GM21619 (cell line): ENCODE data around the gene ERICH4.

Experiments used
- ATAC-seq: cut with Tn5 transposase; IDR thresholded peaks from one replicate; pipeline ENCODE4 v1.9.1; 2021; ENCODE audit not compliant: unreplicated experiment

ERICH4 gene

DNA sequence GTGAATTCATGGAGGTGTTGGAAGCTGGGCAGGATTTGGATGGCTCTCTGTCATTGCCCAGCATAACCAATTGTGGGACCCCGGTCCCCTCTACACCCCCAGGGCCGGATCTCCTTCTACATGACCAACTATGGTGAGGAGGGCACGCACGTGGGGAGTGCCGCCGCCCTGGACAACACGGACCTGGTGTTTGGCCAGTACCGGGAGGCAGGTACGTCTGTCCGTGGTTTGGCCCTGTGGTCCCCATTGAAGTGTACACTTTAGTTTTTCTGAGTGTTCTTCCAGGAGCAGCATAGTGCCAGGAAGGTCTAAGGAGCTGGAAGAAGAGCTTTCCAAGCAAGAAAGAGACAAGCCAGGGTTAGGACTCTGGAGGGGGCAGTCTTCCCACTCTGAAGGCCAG is 29.0 kb upstream of the ERICH4 start:
- ATAC-seq = no peak

DNA sequence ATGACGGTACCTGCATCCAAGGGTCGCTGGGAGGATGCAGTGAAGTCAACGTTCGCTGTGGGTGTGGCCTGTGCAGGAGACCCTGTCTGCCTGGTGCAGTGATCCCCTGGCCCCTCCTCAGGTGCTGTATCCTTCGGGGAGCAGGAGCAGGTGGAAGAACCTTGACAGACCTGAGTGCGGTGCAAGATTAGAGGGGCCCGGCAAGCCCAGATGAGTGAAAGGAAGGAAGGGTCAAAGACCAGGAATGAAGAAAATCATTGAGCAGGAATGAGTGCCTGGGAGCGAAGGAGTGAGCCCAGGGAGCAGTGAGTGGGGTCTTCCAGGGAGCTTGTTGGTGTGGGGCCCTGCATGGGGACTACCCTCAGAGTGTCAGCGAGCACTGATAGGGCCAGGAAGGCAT is 28.5 kb upstream of the ERICH4 start:
- no peak for ATAC-seq

DNA sequence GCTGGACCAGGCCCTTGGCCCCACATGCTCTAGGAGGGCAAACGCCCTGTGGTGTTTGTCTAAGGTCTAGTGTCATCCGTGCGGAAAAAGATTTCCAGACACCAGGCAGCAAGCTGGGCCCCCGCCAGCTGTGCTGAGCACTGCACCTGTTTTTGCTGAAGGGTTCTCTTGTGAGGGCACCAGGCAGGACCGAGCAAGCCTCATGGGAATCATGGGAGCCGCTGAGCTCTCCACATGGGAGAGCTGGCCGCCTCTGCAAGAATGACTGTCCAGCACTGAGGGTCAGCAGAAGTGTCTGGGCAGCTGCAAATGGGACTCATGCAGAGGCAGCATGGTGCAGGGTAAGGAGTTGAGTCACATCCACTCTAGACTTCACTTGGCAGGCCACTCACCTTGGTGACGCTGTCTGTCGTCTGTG is 27.8 kb upstream of the ERICH4 start:
- no peak for ATAC-seq

DNA sequence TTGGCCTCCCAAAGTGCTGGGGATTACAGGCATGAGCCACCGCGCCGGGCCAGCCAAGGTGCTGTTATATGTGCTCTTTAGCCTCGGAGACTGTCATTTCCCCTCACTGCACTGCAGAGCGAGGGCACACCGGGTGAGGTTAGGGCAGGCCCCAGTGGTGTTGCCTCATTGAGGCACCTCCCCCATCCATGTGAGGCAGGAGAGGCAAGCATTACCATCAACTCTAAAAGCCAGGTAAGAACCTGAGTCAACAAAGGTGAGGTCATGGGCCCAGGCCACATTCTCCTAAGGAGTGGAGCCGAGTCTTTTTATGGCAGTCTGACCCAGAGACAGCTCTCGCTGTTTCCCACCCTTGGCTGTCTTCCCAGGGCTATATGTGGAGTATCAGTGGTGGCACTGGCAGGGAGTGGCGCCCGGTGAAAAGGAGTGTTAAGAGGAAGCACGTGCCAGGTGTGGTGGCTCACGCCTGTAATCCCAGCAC is 26.7 kb upstream of the ERICH4 start:
- ATAC-seq = no peak

DNA sequence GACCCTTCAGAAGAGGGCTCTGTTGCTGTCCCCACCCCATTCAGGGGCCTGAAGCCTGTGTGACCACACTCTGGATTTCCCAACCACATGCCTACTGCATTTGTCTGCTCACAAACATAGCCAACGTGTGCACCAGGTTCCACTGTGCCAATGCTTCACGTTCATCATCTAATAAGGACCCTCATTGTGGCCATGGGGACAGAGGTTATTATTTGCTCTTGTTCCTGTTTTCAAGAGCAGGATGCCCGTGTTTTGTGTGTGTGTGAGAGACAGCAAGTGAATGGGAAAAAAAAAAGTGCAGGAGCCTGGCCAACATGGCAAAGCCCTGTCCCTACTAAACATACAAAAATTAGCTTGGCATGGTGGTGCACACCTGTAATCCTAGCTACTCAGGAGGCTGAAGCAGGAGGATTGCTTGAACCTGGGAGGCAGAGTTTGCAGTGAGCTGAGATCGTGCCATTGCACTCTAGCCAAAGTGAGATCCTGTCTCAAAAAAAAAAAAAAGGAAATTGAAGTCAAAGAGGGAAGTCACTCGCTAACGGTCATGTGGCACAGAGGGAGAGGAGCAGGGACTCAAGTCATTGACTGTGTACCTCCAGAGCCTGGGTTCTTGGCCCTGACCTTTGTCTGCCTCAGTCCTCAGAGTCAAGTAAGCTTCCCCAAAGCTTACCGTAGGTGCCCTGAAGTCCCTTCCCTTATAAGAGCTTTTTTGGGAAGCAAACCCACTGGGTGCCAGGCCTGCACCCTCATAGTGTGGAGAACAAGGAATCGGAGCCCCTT is 22.7 kb upstream of the ERICH4 start:
- ATAC-seq = no peak

DNA sequence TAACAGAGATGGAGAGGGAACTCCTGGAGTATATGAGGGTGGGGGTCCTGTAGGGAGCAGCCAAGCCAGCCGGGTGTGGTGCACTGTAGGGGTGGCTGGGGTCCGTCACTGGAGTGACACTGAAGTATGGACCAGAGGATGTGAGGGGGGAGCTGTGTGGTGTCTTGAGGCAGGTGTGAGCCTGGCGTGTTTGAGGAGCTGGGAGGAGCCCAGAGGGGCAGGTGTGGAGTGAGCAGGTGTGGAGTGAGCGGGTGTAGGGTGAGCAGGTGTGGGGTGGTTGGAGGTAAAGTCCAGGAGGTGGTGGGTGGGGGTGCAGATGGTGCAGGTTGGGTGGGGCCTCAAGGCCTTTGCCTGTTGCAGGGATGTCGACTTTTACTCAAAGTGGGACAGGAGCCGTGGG is 21.6 kb upstream of the ERICH4 start:
- no peak for ATAC-seq

DNA sequence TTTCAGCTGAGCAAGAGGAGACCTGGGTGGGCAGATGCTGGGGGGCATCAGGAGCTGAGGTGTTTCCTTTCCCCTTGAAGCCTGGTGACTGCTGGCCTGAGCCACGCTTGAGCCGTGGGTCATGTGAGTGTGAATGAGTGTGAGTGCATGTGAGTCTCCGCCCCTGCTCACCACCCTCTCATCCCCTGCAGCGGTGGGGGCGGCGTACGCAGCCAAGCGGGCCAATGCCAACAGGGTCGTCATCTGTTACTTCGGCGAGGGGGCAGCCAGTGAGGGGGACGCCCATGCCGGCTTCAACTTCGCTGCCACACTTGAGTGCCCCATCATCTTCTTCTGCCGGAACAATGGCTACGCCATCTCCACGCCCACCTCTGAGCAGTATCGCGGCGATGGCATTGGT is 21.0 kb upstream of the ERICH4 start:
- ATAC-seq = no peak

DNA sequence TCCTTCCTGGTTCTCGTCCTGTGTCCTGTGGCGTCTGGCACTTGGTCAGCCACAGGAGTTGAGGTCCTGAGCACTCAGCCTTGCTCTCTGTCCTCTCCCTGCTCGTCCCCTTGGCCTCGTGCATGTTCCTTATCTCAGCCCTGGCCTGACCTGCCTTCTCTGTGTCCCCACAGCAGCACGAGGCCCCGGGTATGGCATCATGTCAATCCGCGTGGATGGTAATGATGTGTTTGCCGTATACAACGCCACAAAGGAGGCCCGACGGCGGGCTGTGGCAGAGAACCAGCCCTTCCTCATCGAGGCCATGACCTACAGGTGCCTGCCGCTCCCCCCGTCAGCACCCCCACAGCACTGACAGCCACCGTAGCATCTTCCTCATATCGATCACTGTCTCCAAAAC is 20.5 kb upstream of the ERICH4 start:
- ATAC-seq = no peak

DNA sequence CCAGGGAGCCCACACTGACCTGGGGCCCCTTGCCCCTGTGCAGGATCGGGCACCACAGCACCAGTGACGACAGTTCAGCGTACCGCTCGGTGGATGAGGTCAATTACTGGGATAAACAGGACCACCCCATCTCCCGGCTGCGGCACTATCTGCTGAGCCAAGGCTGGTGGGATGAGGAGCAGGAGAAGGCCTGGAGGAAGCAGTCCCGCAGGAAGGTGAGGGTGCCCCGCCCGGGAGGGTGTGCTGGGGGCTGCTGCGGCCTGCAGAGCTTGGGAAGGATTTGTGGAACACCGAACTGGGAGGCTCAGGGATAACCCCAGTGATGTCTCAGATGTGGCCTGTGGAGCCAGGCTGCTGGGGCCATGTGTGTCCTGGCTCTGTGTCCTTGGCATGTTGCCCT is 20.0 kb upstream of the ERICH4 start:
- ATAC-seq = no peak

DNA sequence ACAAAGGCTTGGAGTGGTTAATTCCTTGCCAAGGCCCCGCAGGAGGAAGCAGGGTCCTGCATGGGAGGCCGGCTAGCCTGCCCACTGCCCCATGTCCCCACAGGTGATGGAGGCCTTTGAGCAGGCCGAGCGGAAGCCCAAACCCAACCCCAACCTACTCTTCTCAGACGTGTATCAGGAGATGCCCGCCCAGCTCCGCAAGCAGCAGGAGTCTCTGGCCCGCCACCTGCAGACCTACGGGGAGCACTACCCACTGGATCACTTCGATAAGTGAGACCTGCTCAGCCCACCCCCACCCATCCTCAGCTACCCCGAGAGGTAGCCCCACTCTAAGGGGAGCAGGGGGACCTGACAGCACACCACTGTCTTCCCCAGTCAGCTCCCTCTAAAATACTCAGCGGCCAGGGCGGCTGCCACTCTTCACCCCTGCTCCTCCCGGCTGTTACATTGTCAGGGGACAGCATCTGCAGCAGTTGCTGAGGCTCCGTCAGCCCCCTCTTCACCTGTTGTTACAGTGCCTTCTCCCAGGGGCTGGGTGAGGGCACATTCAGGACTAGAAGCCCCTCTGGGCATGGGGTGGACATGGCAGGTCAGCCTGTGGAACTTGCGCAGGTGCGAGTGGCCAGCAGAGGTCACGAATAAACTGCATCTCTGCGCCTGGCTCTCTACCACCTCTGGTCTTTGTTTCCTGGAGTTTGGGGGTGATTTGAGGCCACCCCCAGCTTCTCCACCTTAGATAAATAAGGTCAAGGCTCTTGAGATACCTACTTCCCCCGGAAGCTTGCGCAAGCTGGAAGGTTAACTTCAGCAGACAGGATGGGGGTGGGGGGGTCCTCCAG is 18.4 kb upstream of the ERICH4 start:
- ATAC-seq = no peak

DNA sequence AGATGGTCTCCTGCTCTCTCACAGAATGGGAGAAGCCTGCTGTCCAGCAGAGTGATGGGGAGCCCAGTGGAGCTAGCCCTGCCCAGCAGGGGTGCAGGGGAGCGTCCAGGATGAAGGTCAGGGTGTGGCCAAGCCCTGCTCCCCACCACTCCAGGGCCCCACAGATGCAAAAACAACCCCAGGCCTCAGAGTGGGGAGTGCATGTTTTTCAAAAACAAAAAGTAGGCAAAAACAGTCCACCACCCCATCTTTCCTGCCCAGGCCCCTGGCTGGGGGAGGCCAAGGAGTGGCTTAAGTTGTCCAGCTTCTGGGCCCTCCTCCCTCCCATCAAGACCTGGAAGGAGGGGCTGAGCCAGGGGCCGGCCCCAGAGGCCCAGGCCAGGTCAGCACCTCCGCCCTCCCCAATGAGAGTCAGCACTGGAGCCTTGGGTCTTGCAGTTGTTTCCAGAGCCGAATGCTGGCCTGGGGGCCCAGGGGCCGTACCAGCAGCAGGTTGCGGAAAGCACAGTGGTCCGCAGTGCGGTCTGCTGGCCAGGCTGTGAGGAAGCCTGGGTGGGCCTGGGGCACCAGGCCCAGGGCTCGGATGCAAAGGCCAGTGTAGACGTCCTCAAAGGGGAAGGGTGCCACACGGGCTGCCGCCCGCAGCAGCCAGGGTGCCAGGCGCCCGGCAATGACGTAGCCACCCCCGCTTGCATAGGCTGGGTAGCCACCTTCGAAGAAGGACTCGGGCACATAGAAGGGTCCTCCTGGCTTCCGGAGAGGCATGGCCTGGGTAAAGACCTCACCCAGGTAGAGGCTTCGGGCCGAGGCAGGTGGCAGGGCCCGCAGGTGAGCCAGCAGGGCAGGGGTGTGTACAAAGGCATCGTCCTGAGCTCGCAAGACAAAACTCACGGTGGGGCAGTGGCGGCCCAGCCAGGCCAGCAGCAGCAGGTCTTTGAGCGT is 17.5 kb upstream of the ERICH4 start:
- ATAC-seq = no peak

DNA sequence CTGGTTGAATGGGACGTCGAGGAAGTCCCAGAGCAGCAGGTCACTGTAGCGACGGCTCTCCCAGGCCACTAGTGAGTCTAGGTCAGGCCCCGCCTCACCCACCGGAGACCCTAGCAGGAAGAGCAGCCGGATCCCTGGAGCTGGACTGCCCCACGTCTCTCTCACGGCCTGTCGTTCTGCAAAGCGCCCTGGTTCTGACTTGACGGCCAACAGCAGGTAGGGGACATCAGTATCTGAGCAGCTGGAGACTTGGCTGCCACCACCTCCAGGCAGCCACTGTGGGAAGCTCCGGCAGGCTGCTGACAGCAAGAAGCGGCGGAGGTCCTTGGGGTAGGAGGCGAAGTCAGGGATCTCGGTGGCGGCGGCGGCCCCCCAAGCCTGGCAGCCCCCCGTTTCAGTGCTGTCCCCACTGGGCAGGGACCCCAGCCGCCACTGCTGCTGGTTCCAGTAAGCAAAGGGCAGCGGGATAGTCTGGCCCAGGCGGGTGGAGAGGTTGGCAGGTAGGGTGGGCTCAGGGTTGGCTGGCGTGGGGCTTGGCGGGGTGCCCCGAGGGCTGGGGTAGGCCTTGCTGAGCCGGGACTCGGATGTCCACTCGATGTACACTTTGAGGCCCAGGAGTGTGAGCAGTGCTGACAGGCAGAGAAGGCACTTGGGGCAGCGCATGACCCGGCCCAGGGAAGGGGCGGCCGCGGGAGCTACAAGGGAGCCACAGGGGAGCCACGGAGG is 16.7 kb upstream of the ERICH4 start:
- no peak for ATAC-seq

DNA sequence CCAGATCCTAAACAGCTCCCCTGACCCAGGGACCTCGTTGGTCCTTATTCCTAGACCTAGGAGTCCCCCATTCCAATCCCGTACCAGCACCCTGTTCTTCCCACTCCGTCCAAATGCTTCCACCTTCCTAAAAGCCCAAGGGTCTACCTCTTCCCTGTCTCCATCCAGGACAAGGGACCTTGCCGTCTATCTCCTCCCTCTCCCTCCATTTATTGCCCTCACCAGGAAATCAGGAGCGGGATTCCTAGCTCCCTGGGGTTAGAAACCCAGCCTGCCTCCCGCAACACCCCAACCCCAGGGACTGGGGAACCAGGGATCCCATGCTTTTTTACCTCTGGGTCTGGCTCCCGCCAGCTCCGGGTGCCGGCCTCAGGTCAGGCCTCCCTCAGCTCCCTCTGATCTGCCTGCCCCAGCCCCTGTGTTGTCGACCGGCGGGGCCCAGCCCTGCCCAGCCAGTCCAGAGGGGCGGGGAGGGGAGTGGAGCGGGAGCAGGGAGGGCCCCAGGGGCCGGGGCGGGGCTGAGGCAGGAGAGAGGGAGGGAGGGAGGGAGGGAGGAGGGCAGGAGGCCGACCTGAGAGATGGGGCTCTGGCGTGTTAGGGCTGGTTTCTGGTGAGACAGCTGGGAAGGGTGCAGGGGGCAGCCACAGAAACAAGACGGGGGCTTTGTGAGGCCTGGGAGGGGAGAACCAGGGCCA is 15.9 kb upstream of the ERICH4 start, which contains the start of gene B3GNT8:
Gene B3GNT8, minus strand, starts transcription at position 423 of the 695 bp plus-strand sequence. CDS start 596 bp downstream, outside the sequence.
- ATAC-seq = no peak

DNA sequence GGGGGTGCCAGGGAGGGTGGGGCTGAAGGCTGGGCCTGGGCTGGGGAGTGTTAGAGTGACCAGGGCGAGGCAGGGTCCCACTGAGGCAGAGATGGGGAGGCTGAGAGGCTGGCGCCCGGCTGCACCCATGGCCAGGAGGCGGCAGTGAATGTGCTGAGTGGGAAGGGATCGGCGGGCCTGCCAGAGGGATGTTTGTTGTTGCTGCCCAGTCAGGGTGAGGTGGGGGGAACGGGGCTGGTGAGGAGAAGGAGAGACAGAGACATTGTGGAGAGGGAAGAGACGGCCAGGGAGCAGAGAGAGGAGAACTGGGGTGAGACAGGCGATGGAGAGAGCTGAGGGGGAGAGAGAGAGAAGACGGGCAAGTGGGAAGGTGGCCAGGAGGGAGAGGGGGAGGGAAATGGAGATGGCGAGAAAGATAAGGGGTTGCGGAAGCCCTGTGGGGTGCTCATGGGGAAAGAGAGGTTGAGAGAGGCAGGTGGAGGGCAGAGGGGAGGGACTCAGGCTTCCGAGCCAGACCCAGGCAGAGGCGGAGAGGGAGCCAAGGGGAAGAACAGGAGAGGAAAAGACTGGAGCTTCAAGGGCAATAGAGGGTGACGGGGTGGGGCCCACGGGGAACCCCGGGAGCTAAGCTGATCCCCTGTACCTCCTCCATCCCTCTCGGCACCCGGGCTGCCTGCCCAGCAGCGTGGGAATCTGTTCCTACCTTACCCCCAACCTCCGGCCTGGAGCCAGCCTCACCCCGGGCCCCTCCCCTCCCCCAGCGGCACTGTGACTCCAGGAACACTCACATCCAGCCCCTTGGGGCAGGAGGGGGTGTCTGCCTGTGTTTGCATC is 15.1 kb upstream of the ERICH4 start:
- no peak for ATAC-seq

DNA sequence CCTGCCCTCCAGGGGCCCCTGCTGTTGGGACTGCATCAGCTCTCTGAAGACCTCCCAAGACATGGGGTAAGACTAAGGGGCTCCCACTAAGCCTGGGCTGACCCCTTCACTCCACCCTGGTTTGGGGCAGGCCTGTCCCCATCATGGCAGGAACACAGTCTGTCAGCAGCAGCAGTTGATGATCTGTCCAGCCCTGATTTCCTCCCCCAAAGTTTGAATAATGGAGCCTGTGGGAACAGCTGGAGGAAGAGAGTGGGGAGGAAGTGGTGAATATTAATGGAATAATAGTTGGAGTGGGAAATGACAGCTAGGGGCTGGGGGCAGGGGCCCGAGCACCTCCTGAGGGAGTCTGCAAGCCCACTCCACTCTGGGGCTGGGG is 14.5 kb upstream of the ERICH4 start:
- no peak for ATAC-seq

DNA sequence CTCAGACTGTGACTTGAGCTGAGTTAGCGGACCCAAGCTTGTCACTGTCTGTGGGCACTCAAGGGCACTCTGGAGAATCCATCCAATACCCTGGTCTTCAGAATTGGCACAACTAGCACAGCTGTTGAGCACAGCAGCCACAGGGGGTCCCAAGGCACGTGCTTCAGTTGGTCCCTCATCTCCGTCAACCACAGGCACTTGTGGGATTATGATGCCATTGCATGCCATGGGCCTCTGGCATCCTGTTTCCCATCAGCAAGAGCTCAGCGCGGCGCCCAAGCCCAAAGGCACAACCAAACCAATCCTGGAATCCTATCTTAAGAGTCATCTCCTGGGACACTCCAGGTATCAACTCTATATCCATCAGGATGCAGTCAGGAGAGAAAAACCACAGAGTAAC is 12.0 kb upstream of the ERICH4 start:
- no peak for ATAC-seq

DNA sequence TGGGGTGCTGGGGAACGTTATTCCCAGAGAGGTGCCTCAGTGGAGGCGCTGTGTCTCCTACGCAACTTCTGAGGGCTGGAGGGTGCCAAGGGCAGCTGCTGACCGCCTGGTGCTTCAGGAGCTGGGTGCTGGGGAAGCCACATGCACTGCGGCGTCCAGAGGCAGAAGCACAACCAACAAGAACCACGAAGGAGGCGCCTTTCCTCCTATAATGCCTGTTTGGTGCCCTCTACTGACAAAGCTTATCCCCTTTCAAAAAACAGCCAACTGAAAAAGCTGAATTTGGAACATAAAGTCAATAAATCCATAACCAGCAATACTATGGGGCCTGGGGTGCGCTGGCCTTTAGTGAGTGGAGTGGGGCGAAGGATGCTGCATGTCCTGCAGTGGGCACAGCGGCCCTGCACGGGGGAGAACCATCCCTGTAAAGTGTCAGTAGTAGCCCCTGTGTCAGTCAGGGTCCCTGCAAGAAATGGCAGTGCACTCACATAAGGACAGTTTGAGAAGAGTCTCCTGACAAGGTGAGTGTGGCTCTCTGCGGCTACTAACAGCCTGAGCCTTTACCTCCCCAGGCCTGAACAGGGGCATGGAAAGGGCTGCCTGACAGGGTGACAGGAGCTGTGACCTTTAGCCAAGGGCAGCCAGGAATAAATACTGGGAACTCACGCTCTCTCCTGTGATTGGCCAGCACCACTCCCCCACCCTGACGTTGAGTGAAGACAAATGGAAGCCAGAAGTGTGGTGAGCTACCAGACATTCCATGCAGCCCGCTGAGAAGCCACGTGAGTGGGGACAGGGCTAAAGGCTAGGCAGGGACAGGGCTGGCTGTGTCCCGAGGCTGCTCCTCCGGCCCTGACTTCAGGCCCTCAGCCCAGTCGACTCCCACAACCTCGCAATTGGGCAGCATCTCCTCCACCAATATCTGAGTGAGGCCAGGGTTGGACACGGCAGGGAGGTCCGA is 11.2 kb upstream of the ERICH4 start:
- no peak for ATAC-seq

DNA sequence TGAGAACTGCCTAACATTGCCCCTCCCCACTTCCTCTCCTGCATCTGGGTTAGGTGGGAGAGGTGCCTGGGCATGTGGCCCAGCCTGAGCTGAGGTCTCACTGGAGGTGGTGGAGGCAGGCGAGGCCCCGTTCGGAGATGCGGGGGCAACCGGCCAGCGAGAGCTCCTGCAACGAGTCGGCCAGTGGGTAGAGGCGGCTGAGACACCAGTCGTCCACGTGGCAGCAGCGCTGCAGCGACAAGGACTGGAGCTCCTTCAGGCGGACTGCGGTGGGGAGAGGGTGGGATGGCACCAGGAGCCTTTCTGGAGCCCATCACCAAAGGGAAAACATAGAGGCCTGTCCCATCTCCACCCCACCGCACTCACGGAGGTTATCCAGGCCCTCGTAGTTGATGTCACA is 9.8 kb upstream of the ERICH4 start:
- ATAC-seq = no peak
